ENCODE results near the gene DKKL1.

- TF ChIP-seq FOXM1 (IDR thresholded peaks at IDR 0.05; ENCODE audit: borderline replicate concordance, low read depth) (no peak), RAD21 (IDR thresholded peaks at IDR 0.05; ENCODE audit: low read depth) (no peak), USF1 (IDR thresholded peaks at IDR 0.05) (no peak), EGR1 (IDR thresholded peaks at IDR 0.05) (no peak), TEAD4 (IDR thresholded peaks at IDR 0.05) (no peak), EP300 (IDR thresholded peaks at IDR 0.05; ENCODE audit: borderline replicate concordance) (no peak)
Observed at GRCh38 chr19:49357186-49357585, 6.5 kb upstream of the DKKL1 start.

All from Ishikawa (cell line).